Fibroblast of lung (primary cell): ENCODE measurements around the gene ATP13A1. TPM values are rescaled to one million over a fixed set of nuclear protein-coding genes. Genes with fewer than 3 reads are reported as not detected.

Source experiments
- DNase-seq, 2 donors: peaks; one replicate each; pipeline versions ENCODE4 v3.0.0 to v3.0.0-alpha.2; 2010; ENCODE audit warnings: low read depth in 2 of 2
- H2AFZ ChIP-seq: 2 replicates; pipeline ENCODE4 v1.5.1; 2012; ENCODE audit warnings: low read length, control low read depth, inconsistent platforms
- H3K27ac ChIP-seq: 2 replicates; pipeline ENCODE4 v1.5.1; 2011; ENCODE audit warnings: low read length, control low read depth; ENCODE audit not compliant: insufficient read depth
- H3K27me3 ChIP-seq: 2 replicates; pipeline ENCODE4 v1.5.1; 2011; ENCODE audit warnings: mild to moderate bottlenecking, low read length; ENCODE audit not compliant: control insufficient read depth, insufficient read depth
- H3K36me3 ChIP-seq: 2 replicates; pipeline ENCODE4 v1.5.1; 2011; ENCODE audit warnings: low read length; ENCODE audit not compliant: control insufficient read depth, insufficient read depth
- H3K4me1 ChIP-seq: 2 replicates; pipeline ENCODE4 v1.5.1; 2011; ENCODE audit warnings: low read length; ENCODE audit not compliant: control insufficient read depth, insufficient read depth; ENCODE audit errors: extremely low read depth
- H3K4me2 ChIP-seq: 2 replicates; pipeline ENCODE4 v1.5.1; 2011; ENCODE audit warnings: low read length, control low read depth; ENCODE audit not compliant: insufficient read depth; ENCODE audit errors: extremely low read depth
- H3K4me3 ChIP-seq, 4 experiments: fragments of 200-600 bp in 1 of 4; sonication (generic) in 1 of 4; replicated peaks in 1 of 4; 2 replicates each; pipeline ENCODE4 v1.5.1; 2011 to 2016; ENCODE audit warnings: low read length in 4 of 4, low read depth in 3 of 4, mild to moderate bottlenecking in 3 of 4, control low read depth in 2 of 4, inconsistent platforms in 1 of 4, mixed read lengths in 1 of 4; ENCODE audit not compliant: insufficient read depth in 1 of 4; ENCODE audit errors: control extremely low read depth in 1 of 4
- H3K79me2 ChIP-seq: 2 replicates; pipeline ENCODE4 v1.5.1; 2012; ENCODE audit warnings: mild to moderate bottlenecking, low read length, inconsistent platforms; ENCODE audit not compliant: control insufficient read depth, insufficient read depth
- H3K9ac ChIP-seq: 2 replicates; pipeline ENCODE4 v1.5.1; 2011; ENCODE audit warnings: mild to moderate bottlenecking, low read length, control low read depth; ENCODE audit not compliant: insufficient read depth
- H3K9me3 ChIP-seq: 2 replicates; pipeline ENCODE4 v1.5.1; 2012; ENCODE audit warnings: low read depth, low read length; ENCODE audit not compliant: control insufficient read depth, insufficient read depth
- H4K20me1 ChIP-seq: 2 replicates; pipeline ENCODE4 v1.5.1; 2011; ENCODE audit warnings: low read length; ENCODE audit not compliant: control insufficient read depth, insufficient read depth; ENCODE audit errors: extremely low read depth
- EZH2 ChIP-seq: IDR thresholded peaks from 2 replicates; pipeline ENCODE4 v1.5.1; 2012; ENCODE audit warnings: low read length, control low read depth, mild to moderate bottlenecking; ENCODE audit errors: missing control alignments
- polyA plus RNA-seq, 2 donors: library from polyadenylated mRNA; depleted of rRNA in 1 of 2; stranded (reverse) in 1 of 2; unstranded in 1 of 2; fragments of >200 nt; gene quantifications; 2 replicates each; pipeline ENCODE4 v1.2.1, GENCODE V29; 2011 to 2012; ENCODE audit warnings: missing spikeins in 1 of 2
- total RNA-seq: library from RNA; depleted of rRNA; stranded (reverse); fragments of >200 nt; gene quantifications from 2 replicates; pipeline ENCODE4 v1.2.1, GENCODE V29; 2014
- TF ChIP-seq, protein P1 (sequence below), 2 donors: IDR thresholded peaks in 1 of 2; conservative IDR thresholded peaks in 1 of 2; 1 replicate in 1 of 2; 2 replicates in 1 of 2; pipeline ENCODE4 v1.5.1; 2011 to 2012; ENCODE audit warnings: low read length in 2 of 2, control low read depth in 1 of 2, inconsistent platforms in 1 of 2, low read depth in 1 of 2, mild to moderate bottlenecking in 1 of 2

Gene ATP13A1
- total and polyA plus RNA-seq, 2 donors (not counting 1 experiment from before 2014, with no cell fraction given): 8.5 to 25.4 TPM

DNA sequence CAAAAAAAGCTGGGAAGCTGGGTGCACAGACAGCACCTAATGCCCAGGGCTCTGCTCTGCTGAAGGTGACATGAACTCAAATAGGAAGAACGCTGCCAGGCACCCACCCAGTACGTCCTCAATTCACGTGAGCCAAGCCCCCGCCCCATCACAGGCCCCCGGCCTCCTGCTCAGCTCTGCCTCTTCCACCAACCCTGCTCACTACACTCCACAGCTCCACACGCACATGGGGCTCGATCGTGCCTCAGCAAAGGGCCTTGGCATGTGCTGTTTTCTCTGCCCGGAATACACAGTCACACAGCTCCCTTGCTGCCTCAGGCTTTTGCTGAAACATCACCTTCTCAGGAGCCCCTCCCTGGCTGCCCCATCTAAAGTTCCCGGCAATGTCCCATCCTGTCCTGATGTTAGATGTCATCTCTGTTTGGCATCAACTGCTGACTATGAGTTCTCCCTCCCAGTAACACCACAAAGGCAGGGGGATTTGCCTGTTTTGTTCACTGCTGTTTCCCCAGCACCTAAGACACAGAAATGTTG lies 2.3 kb downstream of the ATP13A1 start:
- no peaks in the 10 kb centered on the region for H3K9me3 ChIP-seq
- peaks cover 4% of the 10 kb centered on the region for H3K4me1 ChIP-seq
- peak overlapping the region; percentile 59 for H3K4me2 ChIP-seq
- no peaks in the 10 kb centered on the region for H3K27me3 ChIP-seq
- H3K4me3 ChIP-seq: no peak overlapping the region
- no peak for DNase-seq
- no peak overlapping the region for H3K9ac ChIP-seq
- peaks cover 17% of the 10 kb centered on the region for H3K36me3 ChIP-seq
- H3K27ac ChIP-seq: no peak overlapping the region
- TF ChIP-seq, protein P1, sequence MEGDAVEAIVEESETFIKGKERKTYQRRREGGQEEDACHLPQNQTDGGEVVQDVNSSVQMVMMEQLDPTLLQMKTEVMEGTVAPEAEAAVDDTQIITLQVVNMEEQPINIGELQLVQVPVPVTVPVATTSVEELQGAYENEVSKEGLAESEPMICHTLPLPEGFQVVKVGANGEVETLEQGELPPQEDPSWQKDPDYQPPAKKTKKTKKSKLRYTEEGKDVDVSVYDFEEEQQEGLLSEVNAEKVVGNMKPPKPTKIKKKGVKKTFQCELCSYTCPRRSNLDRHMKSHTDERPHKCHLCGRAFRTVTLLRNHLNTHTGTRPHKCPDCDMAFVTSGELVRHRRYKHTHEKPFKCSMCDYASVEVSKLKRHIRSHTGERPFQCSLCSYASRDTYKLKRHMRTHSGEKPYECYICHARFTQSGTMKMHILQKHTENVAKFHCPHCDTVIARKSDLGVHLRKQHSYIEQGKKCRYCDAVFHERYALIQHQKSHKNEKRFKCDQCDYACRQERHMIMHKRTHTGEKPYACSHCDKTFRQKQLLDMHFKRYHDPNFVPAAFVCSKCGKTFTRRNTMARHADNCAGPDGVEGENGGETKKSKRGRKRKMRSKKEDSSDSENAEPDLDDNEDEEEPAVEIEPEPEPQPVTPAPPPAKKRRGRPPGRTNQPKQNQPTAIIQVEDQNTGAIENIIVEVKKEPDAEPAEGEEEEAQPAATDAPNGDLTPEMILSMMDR (conservative IDR thresholded peaks at IDR 0.05 in 1 of 2, IDR thresholded peaks at IDR 0.05 in 1 of 2; ENCODE audit: low read depth in 1 of 2, low read length in 2 of 2): no peak
- no peak for TF ChIP-seq EZH2
- no peaks in the 10 kb centered on the region for H4K20me1 ChIP-seq
- H2AFZ ChIP-seq: no peak overlapping the region
- peaks cover 33% of the 10 kb centered on the region for H3K79me2 ChIP-seq

DNA sequence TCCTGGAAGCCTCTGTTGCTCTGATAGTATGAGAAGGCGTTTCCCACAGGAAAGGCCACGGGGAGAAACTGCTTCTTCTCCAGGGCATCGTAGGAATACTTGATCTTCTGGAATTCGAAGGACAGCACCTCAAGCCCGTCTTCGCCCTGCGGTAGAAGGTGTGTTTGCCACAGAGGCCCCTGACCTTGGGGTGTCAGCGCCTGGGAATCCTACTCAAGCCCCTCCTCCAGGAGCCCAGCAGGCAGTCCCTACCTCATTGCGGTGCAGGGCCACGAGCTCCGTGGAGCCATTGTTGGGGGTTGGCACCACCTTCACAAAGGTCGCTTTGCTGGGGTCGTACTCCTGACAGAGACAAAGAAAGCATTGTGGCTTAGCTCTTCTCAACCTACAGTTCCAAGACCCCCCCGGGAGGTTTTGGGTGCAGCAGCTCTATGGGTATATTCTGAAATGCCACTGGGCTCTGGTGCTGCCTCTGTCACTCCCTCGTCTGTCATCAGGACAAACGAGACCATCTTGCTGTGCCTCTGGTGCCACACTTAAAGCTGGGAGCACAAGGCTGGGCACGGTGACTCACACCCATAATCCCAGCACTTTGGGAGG lies 3.7 kb downstream of the ATP13A1 start:
- H2AFZ ChIP-seq: no peak overlapping the region

DNA sequence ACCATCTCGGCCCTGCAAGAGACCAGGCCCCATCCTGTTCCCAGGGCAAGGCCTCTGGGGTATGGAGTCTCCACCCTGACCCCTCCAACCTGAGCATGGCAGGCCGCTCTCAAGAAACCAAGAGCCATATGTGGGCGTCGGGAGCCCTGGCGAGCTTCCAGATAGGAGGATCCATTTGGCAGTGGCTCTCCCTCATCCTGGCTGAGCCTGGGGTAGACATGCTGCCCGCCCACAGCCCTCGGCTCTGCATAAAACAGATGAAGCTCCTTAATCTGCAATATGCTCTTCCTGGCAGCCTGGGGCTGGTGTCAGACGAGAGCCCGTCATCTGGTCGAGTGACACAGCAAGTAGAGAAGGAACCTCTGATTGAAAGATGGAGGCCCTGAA lies 6.1 kb downstream of the ATP13A1 start:
- no peaks in the 10 kb centered on the region for H3K27me3 ChIP-seq
- H3K36me3 ChIP-seq: peaks cover 44% of the 10 kb centered on the region
- no peak overlapping the region for H3K4me3 ChIP-seq
- H3K9me3 ChIP-seq: no peaks in the 10 kb centered on the region
- H3K4me2 ChIP-seq: no peak overlapping the region
- DNase-seq: peak in 1 of 2 donors; percentile 8
- H3K27ac ChIP-seq: no peak overlapping the region
- H3K9ac ChIP-seq: no peak overlapping the region
- peaks cover 2% of the 10 kb centered on the region for H3K4me1 ChIP-seq
- no peak for TF ChIP-seq EZH2
- TF ChIP-seq, protein P1 (conservative IDR thresholded peaks at IDR 0.05 in 1 of 2, IDR thresholded peaks at IDR 0.05 in 1 of 2; ENCODE audit: low read depth in 1 of 2, low read length in 2 of 2): no peak
- H4K20me1 ChIP-seq: no peaks in the 10 kb centered on the region
- peaks cover 23% of the 10 kb centered on the region for H3K79me2 ChIP-seq
- no peak overlapping the region for H2AFZ ChIP-seq

More for the DNA sequence above, 3.7 kb downstream of the ATP13A1 start:
- Histone ChIP-seq H3K4me2 (no peak overlapping the region), H3K9me3 (no peaks in the 10 kb centered on the region), H3K4me3 (no peak overlapping the region), H3K79me2 (peaks cover 33% of the 10 kb centered on the region), H3K27ac (no peak overlapping the region), H3K27me3 (no peaks in the 10 kb centered on the region), H4K20me1 (no peaks in the 10 kb centered on the region), H3K9ac (no peak overlapping the region), H3K36me3 (peaks cover 27% of the 10 kb centered on the region), H3K4me1 (peaks cover 4% of the 10 kb centered on the region)
- TF ChIP-seq EZH2: no peak
- TF ChIP-seq, protein P1 (conservative IDR thresholded peaks at IDR 0.05 in 1 of 2, IDR thresholded peaks at IDR 0.05 in 1 of 2; ENCODE audit: low read depth in 1 of 2, low read length in 2 of 2): no peak
- DNase-seq: no peak
